GM21576 (cell line): ENCODE measurements around the gene RAB26.

Experiments used
- ATAC-seq: cut with Tn5 transposase; IDR thresholded peaks from one replicate; pipeline ENCODE4 v1.9.1; 2021; ENCODE audit warnings: mild to moderate bottlenecking, moderate library complexity; ENCODE audit not compliant: unreplicated experiment

RAB26 gene

GRCh38 chr16:2178321-2179106 is 30.1 kb downstream of the RAB26 start:
- no peak for ATAC-seq

GRCh38 chr16:2179107-2179501 is 30.7 kb downstream of the RAB26 start:
- no peak for ATAC-seq

GRCh38 chr16:2179576-2179975 is 31.2 kb downstream of the RAB26 start:
- ATAC-seq: no peak

GRCh38 chr16:2180461-2180860 is 32.0 kb downstream of the RAB26 start:
- ATAC-seq: no peak

- ATAC-seq: no peak
These were observed 32.8 kb downstream of the RAB26 start for GRCh38 chr16:2180962-2181923.

- no peak for ATAC-seq
These were observed 33.5 kb downstream of the RAB26 start for GRCh38 chr16:2181952-2182351.

- no peak for ATAC-seq
These were observed 35.2 kb downstream of the RAB26 start for GRCh38 chr16:2183671-2184070.

- no peak for ATAC-seq
These were observed 35.9 kb downstream of the RAB26 start for GRCh38 chr16:2184346-2184745.

GRCh38 chr16:2184962-2185361 is 36.5 kb downstream of the RAB26 start:
- ATAC-seq: no peak

- ATAC-seq: no peak
These were observed 37.6 kb downstream of the RAB26 start for GRCh38 chr16:2186064-2186463.

- no peak for ATAC-seq
These were observed 38.1 kb downstream of the RAB26 start for GRCh38 chr16:2186505-2186904.

GRCh38 chr16:2187212-2187611 is 38.8 kb downstream of the RAB26 start:
- ATAC-seq: no peak

GRCh38 chr16:2188395-2188794 is 40.0 kb downstream of the RAB26 start:
- no peak for ATAC-seq

- no peak for ATAC-seq
These were observed 40.9 kb downstream of the RAB26 start for GRCh38 chr16:2189252-2189893.

- no peak for ATAC-seq
These were observed 41.7 kb downstream of the RAB26 start for GRCh38 chr16:2190002-2190658.

GRCh38 chr16:2190659-2191445 is 42.4 kb downstream of the RAB26 start:
- no peak for ATAC-seq

GRCh38 chr16:2191446-2191706 is 43.0 kb downstream of the RAB26 start:
- ATAC-seq: no peak

- no peak for ATAC-seq
These were observed 45.9 kb downstream of the RAB26 start for GRCh38 chr16:2194166-2194834.

GRCh38 chr16:2194852-2195321 is 46.5 kb downstream of the RAB26 start:
- no peak for ATAC-seq
